Retinal pigment epithelial cell (primary cell): Measurements from ENCODE around the gene SLC25A47.
"Not testable (repeated sequence)": the region's sequence is repeated elsewhere in the genome, so short reads cannot be mapped to it uniquely, and the experiment has no call there.

ENCODE experiments used
- DNase-seq: peaks from one replicate; pipeline ENCODE4 v3.0.0-alpha.2; 2010; ENCODE audit warnings: low read depth
- H3K4me3 ChIP-seq: 2 replicates; pipeline ENCODE4 v1.5.1; 2011; ENCODE audit warnings: mild to moderate bottlenecking, low read length, control low read depth, moderate library complexity
- TF ChIP-seq, protein P1 (sequence below): conservative IDR thresholded peaks from 2 replicates; pipeline ENCODE4 v1.5.1; 2011; ENCODE audit warnings: low read depth, low read length, control low read depth, inconsistent platforms

The SLC25A47 gene

DNA sequence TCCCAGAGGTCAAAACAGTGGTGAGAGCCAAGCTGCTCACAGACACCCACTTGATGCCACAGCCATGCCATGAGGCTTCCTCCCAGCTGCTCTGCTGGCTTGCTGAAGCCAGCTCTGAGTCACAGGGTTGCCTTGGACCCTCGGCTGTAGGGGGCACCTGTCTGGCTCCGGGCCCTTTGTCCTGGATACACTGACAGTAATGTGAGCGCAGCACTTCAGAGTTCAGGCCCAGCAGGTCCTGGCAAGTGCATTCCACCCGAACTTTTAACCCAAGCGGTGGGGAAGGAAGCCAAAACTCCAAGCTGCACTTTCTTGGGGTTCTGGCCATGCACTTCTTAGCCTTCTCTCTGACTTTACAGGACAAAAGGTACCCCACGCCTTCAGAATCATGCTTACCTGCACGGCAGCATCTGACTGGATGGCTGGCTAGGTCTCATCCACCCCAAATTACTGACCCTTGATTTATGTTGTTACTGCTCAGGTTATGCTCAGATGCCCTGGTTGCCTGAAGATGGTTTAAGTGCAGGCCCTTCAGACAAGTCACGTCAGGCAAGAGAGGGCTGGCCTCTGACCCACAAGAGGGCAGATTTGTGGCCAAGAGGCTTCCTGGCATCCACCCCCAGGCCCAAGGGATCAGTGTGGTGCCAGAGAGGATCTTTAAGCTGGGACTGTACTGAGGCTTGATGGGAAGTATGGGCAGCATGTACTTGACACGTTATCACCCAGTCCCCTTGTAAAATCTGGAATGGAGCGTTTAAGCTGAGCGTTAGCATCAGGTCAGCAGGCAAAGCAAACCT is 41.7 kb upstream of the SLC25A47 start:
- DNase-seq: no peak
- H3K4me3 ChIP-seq: no peak overlapping the region
- TF ChIP-seq, protein P1, sequence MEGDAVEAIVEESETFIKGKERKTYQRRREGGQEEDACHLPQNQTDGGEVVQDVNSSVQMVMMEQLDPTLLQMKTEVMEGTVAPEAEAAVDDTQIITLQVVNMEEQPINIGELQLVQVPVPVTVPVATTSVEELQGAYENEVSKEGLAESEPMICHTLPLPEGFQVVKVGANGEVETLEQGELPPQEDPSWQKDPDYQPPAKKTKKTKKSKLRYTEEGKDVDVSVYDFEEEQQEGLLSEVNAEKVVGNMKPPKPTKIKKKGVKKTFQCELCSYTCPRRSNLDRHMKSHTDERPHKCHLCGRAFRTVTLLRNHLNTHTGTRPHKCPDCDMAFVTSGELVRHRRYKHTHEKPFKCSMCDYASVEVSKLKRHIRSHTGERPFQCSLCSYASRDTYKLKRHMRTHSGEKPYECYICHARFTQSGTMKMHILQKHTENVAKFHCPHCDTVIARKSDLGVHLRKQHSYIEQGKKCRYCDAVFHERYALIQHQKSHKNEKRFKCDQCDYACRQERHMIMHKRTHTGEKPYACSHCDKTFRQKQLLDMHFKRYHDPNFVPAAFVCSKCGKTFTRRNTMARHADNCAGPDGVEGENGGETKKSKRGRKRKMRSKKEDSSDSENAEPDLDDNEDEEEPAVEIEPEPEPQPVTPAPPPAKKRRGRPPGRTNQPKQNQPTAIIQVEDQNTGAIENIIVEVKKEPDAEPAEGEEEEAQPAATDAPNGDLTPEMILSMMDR: no peak

DNA sequence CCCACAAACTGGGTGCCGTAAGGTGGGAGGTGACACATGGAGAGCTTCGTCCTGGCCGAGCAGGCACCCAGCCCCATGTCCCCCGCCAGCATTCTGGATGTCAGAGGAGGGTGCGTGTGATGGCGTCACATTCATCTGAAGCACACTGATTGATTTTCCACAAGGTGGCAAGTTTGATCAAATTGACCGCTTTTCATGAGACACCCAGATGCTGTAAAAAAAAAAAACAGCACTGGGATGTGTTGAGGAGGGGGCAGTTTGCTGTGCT is 41.1 kb upstream of the SLC25A47 start:
- DNase-seq: no peak
- TF ChIP-seq, protein P1: no peak
- H3K4me3 ChIP-seq: no peak overlapping the region

DNA sequence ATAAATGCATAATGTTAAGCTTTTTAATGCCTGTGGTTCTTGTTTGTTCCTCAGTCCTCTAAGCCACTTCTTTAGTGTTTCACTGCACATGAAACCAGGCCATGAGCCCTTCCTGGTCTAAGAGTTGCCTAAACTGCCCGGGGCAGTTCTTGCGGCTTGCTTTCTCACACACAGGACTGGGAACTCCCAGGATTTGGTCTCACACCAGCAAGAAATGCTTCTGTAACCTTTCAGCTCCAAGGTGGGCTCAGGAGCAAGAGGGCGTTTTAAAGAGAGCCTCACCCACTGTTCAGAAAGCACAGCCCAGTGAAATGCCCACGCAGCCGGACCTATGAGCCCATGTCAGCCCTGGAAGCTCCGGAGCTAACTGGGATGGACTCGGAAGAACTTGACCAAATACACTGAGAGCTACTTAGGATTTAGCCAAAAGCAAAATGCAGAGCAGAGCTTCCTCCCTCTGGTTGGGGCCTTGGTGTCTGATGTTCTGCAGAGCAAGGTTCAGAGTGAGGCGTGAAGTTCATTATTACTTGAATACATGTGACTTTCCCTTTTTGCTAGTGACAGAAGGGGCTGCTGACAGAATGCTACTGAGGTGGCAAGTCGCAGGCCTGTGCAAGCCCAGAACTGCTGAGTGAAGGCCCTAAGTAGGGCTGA is 40.2 kb upstream of the SLC25A47 start:
- DNase-seq: no peak
- TF ChIP-seq, protein P1: no peak
- no peak overlapping the region for H3K4me3 ChIP-seq

DNA sequence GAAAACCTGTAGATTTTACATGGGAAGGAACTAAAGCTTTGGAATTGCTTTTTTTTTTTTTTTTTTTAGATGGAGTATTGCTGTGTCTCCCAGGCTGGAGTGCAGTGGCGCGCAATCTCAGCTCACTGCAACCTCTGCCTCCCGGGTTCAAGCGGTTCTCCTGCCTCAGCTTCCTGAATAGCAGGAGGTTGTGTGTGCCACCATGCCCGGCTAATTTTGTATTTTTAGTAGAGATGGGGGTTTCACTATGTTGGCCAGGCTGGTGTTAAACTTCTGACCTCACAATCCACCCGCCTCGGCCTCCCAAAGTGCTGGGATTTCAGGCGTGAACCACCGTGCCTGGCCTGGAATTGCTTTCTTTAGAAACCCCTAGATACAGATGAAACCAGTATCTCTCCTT is 39.7 kb upstream of the SLC25A47 start:
- DNase-seq, H3K4me3 ChIP-seq: not testable (repeated sequence)

- no peak for DNase-seq
- peak overlapping the region; percentile 51 for H3K4me3 ChIP-seq
- TF ChIP-seq, protein P1: no peak
These were observed 38.9 kb upstream of the SLC25A47 start for GRCh38 chr14:100283984-100284881.

GRCh38 chr14:100285021-100285912 is 37.9 kb upstream of the SLC25A47 start:
- DNase-seq: no peak
- TF ChIP-seq, protein P1: peak; percentile 78
- peak overlapping the region; percentile 51 for H3K4me3 ChIP-seq

DNA sequence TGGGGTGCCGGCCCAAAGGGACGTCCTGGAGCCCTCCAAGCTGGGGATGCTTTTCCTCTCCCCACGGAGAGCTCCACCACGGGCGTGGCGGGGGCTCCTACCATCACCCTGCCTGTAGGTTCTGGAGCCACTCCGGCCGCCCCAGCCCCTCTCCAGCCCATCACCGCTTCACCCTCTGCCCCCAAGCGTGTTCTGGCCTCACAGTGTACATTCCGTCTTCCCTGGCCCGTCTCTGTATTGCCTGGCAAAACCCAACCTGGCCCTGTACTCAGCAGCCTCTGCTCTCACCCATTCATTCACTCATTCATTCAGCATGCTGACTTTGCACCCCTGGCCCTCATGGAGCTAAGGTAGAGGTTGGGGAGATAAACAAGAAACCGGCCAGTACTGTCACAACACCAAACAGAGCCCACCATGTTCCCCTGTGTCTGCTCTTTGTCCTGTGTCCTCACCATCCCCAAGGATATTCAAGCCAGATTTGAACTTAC is 37.2 kb upstream of the SLC25A47 start:
- no peak for DNase-seq
- H3K4me3 ChIP-seq: peak overlapping the region; percentile 49
- TF ChIP-seq, protein P1: no peak
